GM12891 (cell line): ENCODE data around the gene CHMP4B.

ENCODE experiments used
- DNase-seq: peaks from one replicate; pipeline ENCODE4 v3.0.0; 2011; ENCODE audit warnings: low spot score; ENCODE audit not compliant: insufficient read length
- FAIRE-seq: peaks from 2 replicates; lab custom pipeline; 2011; peaks lifted over from hg19 to GRCh38; lab: Jason Lieb, UNC
- PAX5 ChIP-seq: IDR thresholded peaks from 2 replicates; pipeline ENCODE4 v1.6.1; 2011; ENCODE audit warnings: low read length, moderate library complexity, mild to moderate bottlenecking; ENCODE audit not compliant: insufficient read depth, severe bottlenecking
- POLR2A ChIP-seq: IDR thresholded peaks from 2 replicates; pipeline ENCODE4 v1.6.1; 2011; ENCODE audit warnings: low read depth, low read length, control low read depth
- POLR2AphosphoS5 ChIP-seq: IDR thresholded peaks from 2 replicates; pipeline ENCODE4 v1.6.1; 2011; ENCODE audit warnings: low read depth, low read length, control low read depth
- POU2F2 ChIP-seq: IDR thresholded peaks from 2 replicates; pipeline ENCODE4 v1.6.1; 2011; ENCODE audit warnings: low read depth, mild to moderate bottlenecking, control low read depth, low read length, moderate library complexity
- SPI1 ChIP-seq: IDR thresholded peaks from 2 replicates; pipeline ENCODE4 v1.6.1; 2011; ENCODE audit warnings: low read depth, low read length, control low read depth
- TAF1 ChIP-seq: IDR thresholded peaks from 2 replicates; pipeline ENCODE4 v1.6.1; 2011; ENCODE audit warnings: low read depth, low read length, control low read depth

The CHMP4B gene

GRCh38 chr20:33865761-33866370, 54.7 kb downstream of the CHMP4B start:
- DNase-seq (no peak), FAIRE-seq (no peak)
- TF ChIP-seq PAX5 (no peak), POLR2AphosphoS5 (no peak), POU2F2 (no peak), SPI1 (no peak), TAF1 (no peak), POLR2A (no peak)

DNA sequence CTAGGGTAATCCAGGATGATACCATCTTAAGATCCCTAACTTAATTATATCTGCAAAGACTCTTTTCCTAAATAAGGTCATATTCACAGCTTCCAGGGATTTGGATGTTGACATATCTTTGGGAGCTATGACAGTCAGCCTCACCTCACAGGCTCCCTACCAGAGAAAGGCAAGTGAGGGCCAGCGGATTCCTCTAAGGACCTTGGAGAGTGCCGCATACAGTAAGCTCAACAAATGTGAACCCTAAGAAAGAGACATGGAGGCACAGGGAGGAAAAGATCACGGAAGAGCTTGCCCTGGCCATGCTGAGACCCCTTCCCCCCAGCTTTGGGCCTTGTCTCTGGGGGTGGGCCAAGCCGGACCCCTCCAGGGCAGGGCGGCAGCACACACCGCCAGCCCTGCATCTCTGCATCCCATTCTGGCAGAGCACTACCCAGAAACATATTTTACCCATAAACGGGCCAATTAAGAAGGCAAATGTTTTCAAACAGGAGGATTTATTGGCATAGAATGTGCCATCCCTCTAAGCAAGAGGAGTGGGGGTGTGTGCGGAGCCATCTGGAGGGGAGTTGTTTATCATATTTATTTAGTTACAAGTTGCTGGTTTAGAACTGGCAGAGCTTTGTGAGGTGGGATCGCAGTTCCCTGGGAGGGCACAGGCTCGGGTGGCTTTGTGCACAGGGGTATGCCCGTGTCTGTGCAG, 55.4 kb downstream of the CHMP4B start:
- DNase-seq: no peak
- TF ChIP-seq PAX5 (no peak), POU2F2 (no peak), SPI1 (no peak), TAF1 (no peak), POLR2A (no peak), POLR2AphosphoS5 (no peak)
- no peak for FAIRE-seq

GRCh38 chr20:33868042-33868441, 56.9 kb downstream of the CHMP4B start:
- TF ChIP-seq SPI1 (no peak), TAF1 (no peak), POLR2A (no peak), POU2F2 (no peak)
- DNase-seq (no peak), FAIRE-seq (no peak)

GRCh38 chr20:33868595-33868994, 57.4 kb downstream of the CHMP4B start:
- DNase-seq (no peak), FAIRE-seq (no peak)
- TF ChIP-seq POLR2AphosphoS5: no peak
- no peak for TF ChIP-seq POU2F2
- no peak for TF ChIP-seq SPI1
- TF ChIP-seq PAX5: no peak
- no peak for TF ChIP-seq TAF1
- TF ChIP-seq POLR2A: no peak

GRCh38 chr20:33869283-33869682, 58.1 kb downstream of the CHMP4B start:
- DNase-seq (no peak), FAIRE-seq (no peak)
- TF ChIP-seq POLR2AphosphoS5: no peak
- TF ChIP-seq SPI1: no peak
- TF ChIP-seq POLR2A: no peak
- no peak for TF ChIP-seq TAF1
- no peak for TF ChIP-seq POU2F2
- TF ChIP-seq PAX5: no peak

- DNase-seq: no peak
- no peak for FAIRE-seq
- TF ChIP-seq POLR2AphosphoS5 (no peak), POLR2A (no peak), TAF1 (no peak)
Observed at GRCh38 chr20:33871362-33871761, 60.2 kb downstream of the CHMP4B start.

DNA sequence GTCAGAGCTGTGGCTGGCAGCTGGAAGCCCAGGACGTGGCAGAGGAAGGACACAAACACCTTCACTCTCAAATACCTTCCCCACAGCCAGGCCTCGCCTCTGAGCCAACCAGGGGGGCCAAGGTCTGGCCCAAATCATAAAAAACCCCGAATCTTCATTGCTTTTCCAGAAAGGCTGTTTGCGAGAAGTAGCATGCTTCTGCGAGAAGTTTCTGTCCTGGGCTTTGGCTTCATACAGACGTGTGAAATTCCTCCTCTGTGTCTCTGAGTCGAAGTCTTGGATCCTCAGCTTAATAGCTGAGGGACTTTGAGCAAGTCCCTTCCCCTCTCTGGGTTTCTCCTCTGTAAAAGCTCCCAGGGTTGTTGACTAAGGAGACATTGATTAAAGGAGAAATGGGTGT, 63.0 kb downstream of the CHMP4B start:
- FAIRE-seq (peak; percentile 20), DNase-seq (no peak)
- TF ChIP-seq POLR2A: no peak
- TF ChIP-seq PAX5: no peak
- TF ChIP-seq POLR2AphosphoS5: no peak
- TF ChIP-seq SPI1: no peak
- no peak for TF ChIP-seq POU2F2
- no peak for TF ChIP-seq TAF1

- TF ChIP-seq POLR2AphosphoS5 (no peak), SPI1 (peak; percentile 96)
- peak; percentile 84 for FAIRE-seq
- peak; percentile 63 for DNase-seq
Observed at GRCh38 chr20:33875055-33875454, 63.9 kb downstream of the CHMP4B start.

- no peak for FAIRE-seq
- no peak for TF ChIP-seq POLR2A
- no peak for TF ChIP-seq POLR2AphosphoS5
- no peak for TF ChIP-seq SPI1
- no peak for TF ChIP-seq PAX5
- TF ChIP-seq POU2F2: no peak
- no peak for DNase-seq
Observed at GRCh38 chr20:33875534-33876026, 64.4 kb downstream of the CHMP4B start.

GRCh38 chr20:33878583-33878982, 67.4 kb downstream of the CHMP4B start:
- no peak for DNase-seq
- no peak for FAIRE-seq
- no peak for TF ChIP-seq POLR2AphosphoS5
- no peak for TF ChIP-seq POU2F2
- no peak for TF ChIP-seq POLR2A
- TF ChIP-seq SPI1: no peak
- no peak for TF ChIP-seq TAF1
- no peak for TF ChIP-seq PAX5
